GM23248 (cell line): Measurements from ENCODE around the gene EEF1G.

Source experiments
- EZH2 ChIP-seq: fragments of 200-600 bp; sonication (generic); IDR thresholded peaks from 2 replicates; pipeline ENCODE4 v1.6.1; 2018; ENCODE audit warnings: antibody characterized with exemption, mild to moderate bottlenecking; ENCODE audit not compliant: insufficient read depth, poor library complexity, severe bottlenecking
- EZH2phosphoT487 ChIP-seq: fragments of 200-600 bp; sonication (generic); IDR thresholded peaks from 2 replicates; pipeline ENCODE4 v1.6.1; 2018; ENCODE audit warnings: antibody characterized with exemption, moderate library complexity, mild to moderate bottlenecking, low read depth; ENCODE audit not compliant: insufficient read depth

DNA sequence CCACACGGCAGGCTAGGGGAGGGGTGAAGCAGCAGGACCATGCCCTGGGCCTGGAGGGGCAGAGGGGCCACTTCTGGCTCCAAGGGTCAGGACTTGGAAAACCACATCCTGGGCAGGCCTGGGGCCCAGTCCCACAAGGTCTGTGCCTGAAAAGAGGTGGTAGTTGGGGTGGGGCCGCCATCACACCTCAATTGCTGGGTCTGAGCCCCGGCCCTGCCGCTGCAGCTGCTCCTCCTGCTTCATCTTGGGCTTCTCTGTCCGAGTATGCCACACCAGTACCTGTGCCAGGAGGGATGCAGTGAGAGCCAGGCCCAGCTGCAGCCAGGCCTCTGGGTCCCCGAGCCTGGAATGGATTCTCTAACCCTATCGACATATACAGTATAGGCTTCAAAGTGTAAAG, 41.8 kb upstream of the EEF1G start:
- TF ChIP-seq EZH2 (no peak), EZH2phosphoT487 (no peak)
